H9 (cell line): ENCODE measurements around the gene HSPH1. TPM values are rescaled to one million over a fixed set of nuclear protein-coding genes. Genes with fewer than 3 reads are reported as not detected.

Source experiments
- DNase-seq: peaks from one replicate; pipeline ENCODE4 v3.0.0-alpha.2; 2017
- H2AFZ ChIP-seq: one replicate; pipeline ENCODE4 v1.6.1; 2013; ENCODE audit warnings: mild to moderate bottlenecking, low read length, control low read depth, moderate library complexity
- H2AK5ac ChIP-seq: 2 replicates; pipeline ENCODE4 v1.6.1; 2013; ENCODE audit warnings: low read length, control low read depth, mixed read lengths; ENCODE audit not compliant: insufficient read length
- H2BK120ac ChIP-seq: one replicate; pipeline ENCODE4 v1.6.1; 2013; ENCODE audit warnings: low read depth, mild to moderate bottlenecking, low read length, control low read depth, inconsistent platforms; ENCODE audit not compliant: poor library complexity, severe bottlenecking
- H2BK12ac ChIP-seq: 2 replicates; pipeline ENCODE4 v1.6.1; 2013; ENCODE audit warnings: low read length, control low read depth, mixed read lengths, low read depth; ENCODE audit not compliant: insufficient read length
- H2BK15ac ChIP-seq: 2 replicates; pipeline ENCODE4 v1.6.1; 2013; ENCODE audit warnings: low read depth, low read length, control low read depth
- H2BK20ac ChIP-seq: one replicate; pipeline ENCODE4 v1.6.1; 2013; ENCODE audit warnings: low read depth, mild to moderate bottlenecking, low read length, control low read depth, inconsistent platforms; ENCODE audit not compliant: poor library complexity, severe bottlenecking
- H2BK5ac ChIP-seq: 2 replicates; pipeline ENCODE4 v1.6.1; 2013; ENCODE audit warnings: low read length, control low read depth, mixed read lengths; ENCODE audit not compliant: insufficient read length
- H3K14ac ChIP-seq: 2 replicates; pipeline ENCODE4 v1.6.1; 2013; ENCODE audit warnings: low read length, control low read depth; ENCODE audit not compliant: insufficient read depth
- H3K18ac ChIP-seq: 2 replicates; pipeline ENCODE4 v1.6.1; 2013; ENCODE audit warnings: low read depth, mild to moderate bottlenecking, mixed read lengths, low read length, control low read depth; ENCODE audit not compliant: insufficient read length
- H3K23ac ChIP-seq: 2 replicates; pipeline ENCODE4 v1.6.1; 2013; ENCODE audit warnings: low read length, control low read depth, mixed read lengths, low read depth; ENCODE audit not compliant: insufficient read length
- H3K23me2 ChIP-seq: 2 replicates; pipeline ENCODE4 v1.6.1; 2013; ENCODE audit warnings: low read depth, mild to moderate bottlenecking, mixed read lengths, low read length, control low read depth; ENCODE audit not compliant: insufficient read length, poor library complexity, severe bottlenecking
- H3K27ac ChIP-seq: 2 replicates; pipeline ENCODE4 v1.5.1; 2013; ENCODE audit warnings: low read length, control low read depth, mixed read lengths, low read depth; ENCODE audit not compliant: insufficient read length
- H3K27me3 ChIP-seq: 2 replicates; pipeline ENCODE4 v1.6.1; 2013; ENCODE audit warnings: low read length, control low read depth, inconsistent platforms; ENCODE audit not compliant: insufficient read depth
- H3K4ac ChIP-seq: 2 replicates; pipeline ENCODE4 v1.6.1; 2013; ENCODE audit warnings: low read depth, mild to moderate bottlenecking, control low read depth, inconsistent platforms, low read length, moderate library complexity
- H3K4me1 ChIP-seq: 2 replicates; pipeline ENCODE4 v1.6.1; 2013; ENCODE audit warnings: low read length, control low read depth, inconsistent platforms; ENCODE audit not compliant: insufficient read depth
- H3K4me2 ChIP-seq: 2 replicates; pipeline ENCODE4 v1.6.1; 2013; ENCODE audit warnings: low read length, control low read depth, mixed read lengths; ENCODE audit not compliant: insufficient read length, insufficient read depth
- H3K56ac ChIP-seq: 2 replicates; pipeline ENCODE4 v1.6.1; 2013; ENCODE audit warnings: low read depth, mild to moderate bottlenecking, mixed read lengths, low read length, control low read depth; ENCODE audit not compliant: insufficient read length
- H3K79me1 ChIP-seq: 2 replicates; pipeline ENCODE4 v1.6.1; 2013; ENCODE audit warnings: low read depth, mild to moderate bottlenecking, moderate library complexity, low read length, control low read depth, inconsistent platforms; ENCODE audit not compliant: insufficient read depth, poor library complexity, severe bottlenecking
- H3K79me2 ChIP-seq: 2 replicates; pipeline ENCODE4 v1.6.1; 2013; ENCODE audit warnings: low read length, control low read depth, inconsistent platforms; ENCODE audit not compliant: insufficient read depth
- H3K9ac ChIP-seq: 2 replicates; pipeline ENCODE4 v1.6.1; 2013; ENCODE audit warnings: low read length, control low read depth, mixed read lengths; ENCODE audit not compliant: insufficient read length; ENCODE audit errors: extremely low read depth
- H3K9me3 ChIP-seq: one replicate; pipeline ENCODE4 v1.6.1; 2013; ENCODE audit warnings: low read depth, low read length, inconsistent platforms; ENCODE audit not compliant: control insufficient read depth
- H3T11ph ChIP-seq: one replicate; pipeline ENCODE4 v1.6.1; 2013; ENCODE audit warnings: mild to moderate bottlenecking, low read length, control low read depth, inconsistent platforms
- H4K20me1 ChIP-seq: one replicate; pipeline ENCODE4 v1.6.1; 2013; ENCODE audit not compliant: control insufficient read depth, insufficient read length, insufficient read depth
- H4K5ac ChIP-seq: 2 replicates; pipeline ENCODE4 v1.6.1; 2013; ENCODE audit warnings: low read depth, mild to moderate bottlenecking, mixed read lengths, low read length, control low read depth; ENCODE audit not compliant: insufficient read length
- H4K8ac ChIP-seq: replicated peaks from 2 replicates; pipeline ENCODE4 v1.6.1; 2013; ENCODE audit warnings: low read length, control low read depth, mixed read lengths, low read depth; ENCODE audit not compliant: insufficient read length
- H4K91ac ChIP-seq: 2 replicates; pipeline ENCODE4 v1.6.1; 2013; ENCODE audit warnings: low read depth, mild to moderate bottlenecking, moderate library complexity, mixed read lengths, low read length, control low read depth; ENCODE audit not compliant: insufficient read length
- H3K27ac Mint-ChIP-seq, 3 experiments: 2 replicates in 2 of 3; 3 replicates in 1 of 3; pipeline ENCODE4 v1.8.0; 2020 to 2021; ENCODE audit warnings: mixed read lengths in 3 of 3, mild to moderate bottlenecking in 1 of 3, moderate library complexity in 1 of 3
- H3K27me3 Mint-ChIP-seq: 2 replicates; pipeline ENCODE4 v1.8.0; 2021; ENCODE audit warnings: low read depth, mild to moderate bottlenecking, moderate library complexity, mixed read lengths
- H3K36me3 Mint-ChIP-seq, 3 experiments: 2 replicates in 2 of 3; 3 replicates in 1 of 3; pipeline ENCODE4 v1.8.0; 2020 to 2021; ENCODE audit warnings: low read depth in 3 of 3, mixed read lengths in 3 of 3; ENCODE audit not compliant: insufficient read depth in 1 of 3
- H3K4me1 Mint-ChIP-seq, 2 experiments: 2 replicates each; pipeline ENCODE4 v1.8.0; 2020; ENCODE audit warnings: mixed read lengths in 2 of 2
- H3K4me3 Mint-ChIP-seq, 2 experiments: 2 replicates in 1 of 2; 3 replicates in 1 of 2; pipeline ENCODE4 v1.8.0; 2020 to 2021; ENCODE audit warnings: mild to moderate bottlenecking in 2 of 2, mixed read lengths in 2 of 2, moderate library complexity in 1 of 2
- H3K9me3 Mint-ChIP-seq, 2 experiments: 2 replicates in 1 of 2; 3 replicates in 1 of 2; pipeline ENCODE4 v1.8.0; 2020; ENCODE audit warnings: mild to moderate bottlenecking in 2 of 2, mixed read lengths in 2 of 2, moderate library complexity in 1 of 2
- WGBS: extraction: QIAGEN DNeasy Blood & Tissue Kit; methylation state at CpG from one replicate; pipeline ENCODE4 v1.1.7; 2013; ENCODE audit warnings: missing lambda C conversion rate, low lambda C conversion rate, mixed read lengths; ENCODE audit not compliant: insufficient read length; ENCODE audit errors: extremely low coverage; 5-methylcytosine and 5-hydroxymethylcytosine counted together
- total RNA-seq: library from RNA; stranded (reverse); gene quantifications from 2 replicates; pipeline ENCODE4 v1.2.1, GENCODE V29; 2021
- TF ChIP-seq, protein P1 (sequence below): fragments of 200-600 bp; sonication (generic); conservative IDR thresholded peaks from 3 replicates; pipeline ENCODE4 v1.8.0; 2021; ENCODE audit warnings: antibody characterized with exemption, mild to moderate bottlenecking

HSPH1 gene
- total RNA-seq, 1 experiment from 2014 or later = 141 TPM

DNA sequence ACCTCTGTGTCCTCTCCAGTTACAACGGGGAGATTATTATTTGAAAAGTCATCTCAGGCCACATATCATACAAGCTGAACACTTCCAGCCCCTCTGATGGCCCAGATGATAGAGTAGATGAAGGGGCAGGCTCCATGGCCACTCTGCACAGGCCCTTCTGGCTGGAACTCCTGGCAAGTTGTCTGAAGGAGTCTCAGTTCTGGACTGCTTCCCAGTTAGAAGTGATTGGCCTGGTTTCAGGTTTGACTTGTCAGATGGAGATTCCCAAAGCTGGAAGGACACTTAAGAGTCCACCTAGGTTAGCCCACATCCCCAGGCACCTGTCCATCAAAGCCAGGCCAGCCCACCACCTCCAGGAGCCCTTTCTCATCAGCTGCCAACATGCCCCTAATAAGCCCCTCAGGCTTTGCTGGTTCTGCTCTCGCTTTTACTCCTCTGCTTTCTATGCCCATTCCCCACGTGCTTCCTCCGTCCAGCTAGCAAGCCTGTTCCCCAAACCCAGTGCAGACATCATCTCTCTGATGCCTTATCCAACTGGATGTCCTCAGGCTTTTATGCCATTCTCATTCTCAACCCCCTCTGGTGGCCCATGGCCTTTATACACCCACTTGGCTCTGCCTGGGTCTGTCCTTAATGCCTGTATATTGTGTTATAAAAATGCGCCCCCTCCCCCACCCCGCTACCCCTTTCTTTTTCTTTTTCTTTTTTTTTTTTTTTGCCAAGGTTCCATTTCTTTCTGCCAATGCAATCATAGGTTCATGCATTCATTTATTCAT is 56.5 kb downstream of the HSPH1 start:
- Histone ChIP-seq H4K8ac (no peak overlapping the region), H3K9me3 (no peaks in the 10 kb centered on the region), H3K56ac (no peak overlapping the region), H3K4ac (no peak overlapping the region), H2BK15ac (no peak overlapping the region), H3K23me2 (no peaks in the 10 kb centered on the region), H3K79me2 (no peaks in the 10 kb centered on the region), H3K4me2 (no peak overlapping the region), H3K27me3 (no peaks in the 10 kb centered on the region), H4K91ac (no peak overlapping the region), H2BK12ac (no peak overlapping the region), H3K14ac (no peak overlapping the region), H3K23ac (no peak overlapping the region), H4K5ac (no peak overlapping the region), H2AFZ (no peak overlapping the region), H3K9ac (no peak overlapping the region), H2BK120ac (no peak overlapping the region), H3K79me1 (no peaks in the 10 kb centered on the region), H2BK5ac (no peak overlapping the region), H4K20me1 (no peaks in the 10 kb centered on the region), H2AK5ac (no peak overlapping the region), H3K27ac (no peak overlapping the region), H2BK20ac (no peak overlapping the region), H3K4me1 (no peaks in the 10 kb centered on the region), H3T11ph (no peak overlapping the region), H3K18ac (no peak overlapping the region)
- DNase-seq = no peak
- TF ChIP-seq, protein P1, sequence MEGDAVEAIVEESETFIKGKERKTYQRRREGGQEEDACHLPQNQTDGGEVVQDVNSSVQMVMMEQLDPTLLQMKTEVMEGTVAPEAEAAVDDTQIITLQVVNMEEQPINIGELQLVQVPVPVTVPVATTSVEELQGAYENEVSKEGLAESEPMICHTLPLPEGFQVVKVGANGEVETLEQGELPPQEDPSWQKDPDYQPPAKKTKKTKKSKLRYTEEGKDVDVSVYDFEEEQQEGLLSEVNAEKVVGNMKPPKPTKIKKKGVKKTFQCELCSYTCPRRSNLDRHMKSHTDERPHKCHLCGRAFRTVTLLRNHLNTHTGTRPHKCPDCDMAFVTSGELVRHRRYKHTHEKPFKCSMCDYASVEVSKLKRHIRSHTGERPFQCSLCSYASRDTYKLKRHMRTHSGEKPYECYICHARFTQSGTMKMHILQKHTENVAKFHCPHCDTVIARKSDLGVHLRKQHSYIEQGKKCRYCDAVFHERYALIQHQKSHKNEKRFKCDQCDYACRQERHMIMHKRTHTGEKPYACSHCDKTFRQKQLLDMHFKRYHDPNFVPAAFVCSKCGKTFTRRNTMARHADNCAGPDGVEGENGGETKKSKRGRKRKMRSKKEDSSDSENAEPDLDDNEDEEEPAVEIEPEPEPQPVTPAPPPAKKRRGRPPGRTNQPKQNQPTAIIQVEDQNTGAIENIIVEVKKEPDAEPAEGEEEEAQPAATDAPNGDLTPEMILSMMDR = peak; percentile 37; the same call in 2 of the 3 replicates
- Mint-ChIP-seq H3K36me3 (no peaks in the 10 kb centered on the region), H3K4me1 (peaks cover 7% of the 10 kb centered on the region in 2 experiments), H3K27ac (no peak overlapping the region; a peak in 1 of 7 replicates), H3K27me3 (no peaks in the 10 kb centered on the region), H3K9me3 (no peaks in the 10 kb centered on the region), H3K4me3 (no peak overlapping the region)
- WGBS = no CpG with 5 or more reads among the region's 6 CpGs
